Measurements from ENCODE around the gene CEACAM1.
"Not testable (repeated sequence)": the region's sequence is repeated elsewhere in the genome, so short reads cannot be mapped to it uniquely, and the experiment has no call there.

DNA sequence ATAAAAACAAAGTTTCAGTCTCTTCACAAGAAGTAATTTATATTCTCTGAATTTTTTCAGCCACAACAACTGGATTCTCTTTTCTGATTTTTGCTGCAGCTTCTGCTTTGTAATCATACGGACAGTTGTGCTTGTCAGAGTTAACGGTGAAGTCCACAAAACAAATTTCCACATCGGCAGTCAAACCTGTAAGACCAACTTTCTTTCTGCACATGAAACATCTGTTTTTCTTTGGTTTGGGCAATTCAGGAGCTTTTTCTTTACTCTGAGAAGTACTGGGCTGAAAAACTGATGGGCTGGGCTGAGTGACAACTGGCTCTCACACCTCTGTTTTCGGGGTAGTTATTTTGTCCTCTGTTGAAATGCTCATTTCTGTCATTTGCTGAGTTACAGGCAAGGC, 43.2 kb downstream of the CEACAM1 start:
- TF ChIP-seq EZH2 (optimal IDR thresholded peaks at IDR 0.05; ENCODE audit: low read depth, low read length); EZH2phosphoT487 (IDR thresholded peaks at IDR 0.05; ENCODE audit: low read length): not testable (repeated sequence)
- TF ChIP-seq, protein P1, sequence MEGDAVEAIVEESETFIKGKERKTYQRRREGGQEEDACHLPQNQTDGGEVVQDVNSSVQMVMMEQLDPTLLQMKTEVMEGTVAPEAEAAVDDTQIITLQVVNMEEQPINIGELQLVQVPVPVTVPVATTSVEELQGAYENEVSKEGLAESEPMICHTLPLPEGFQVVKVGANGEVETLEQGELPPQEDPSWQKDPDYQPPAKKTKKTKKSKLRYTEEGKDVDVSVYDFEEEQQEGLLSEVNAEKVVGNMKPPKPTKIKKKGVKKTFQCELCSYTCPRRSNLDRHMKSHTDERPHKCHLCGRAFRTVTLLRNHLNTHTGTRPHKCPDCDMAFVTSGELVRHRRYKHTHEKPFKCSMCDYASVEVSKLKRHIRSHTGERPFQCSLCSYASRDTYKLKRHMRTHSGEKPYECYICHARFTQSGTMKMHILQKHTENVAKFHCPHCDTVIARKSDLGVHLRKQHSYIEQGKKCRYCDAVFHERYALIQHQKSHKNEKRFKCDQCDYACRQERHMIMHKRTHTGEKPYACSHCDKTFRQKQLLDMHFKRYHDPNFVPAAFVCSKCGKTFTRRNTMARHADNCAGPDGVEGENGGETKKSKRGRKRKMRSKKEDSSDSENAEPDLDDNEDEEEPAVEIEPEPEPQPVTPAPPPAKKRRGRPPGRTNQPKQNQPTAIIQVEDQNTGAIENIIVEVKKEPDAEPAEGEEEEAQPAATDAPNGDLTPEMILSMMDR (IDR thresholded peaks at IDR 0.05; ENCODE audit: low read length): not testable (repeated sequence)
